K562 (cell line): ENCODE data around the gene SBNO1. TPM values are rescaled to one million over a fixed set of nuclear protein-coding genes. Genes with fewer than 3 reads are reported as not detected.

Source experiments
- ARNT ChIP-seq, 2 experiments: fragments of 450-650 bp; IDR thresholded peaks; 2 replicates each; pipeline ENCODE4 v1.6.1; 2016; ENCODE audit warnings: mild to moderate bottlenecking in 1 of 2
- C11orf30 ChIP-seq: fragments of 450-650 bp; IDR thresholded peaks from 2 replicates; pipeline ENCODE4 v1.6.1; 2016; ENCODE audit warnings: low read depth, mild to moderate bottlenecking
- CBFA2T3 ChIP-seq: fragments of 450-650 bp; IDR thresholded peaks from 2 replicates; pipeline ENCODE4 v1.6.1; 2017
- CBX1 ChIP-seq: sonication (generic); IDR thresholded peaks from 2 replicates; pipeline ENCODE4 v1.6.1; 2016; ENCODE audit warnings: antibody characterized with exemption, low read depth, mild to moderate bottlenecking
- CREM ChIP-seq: IDR thresholded peaks from 2 replicates; pipeline ENCODE4 v1.6.1; 2014; ENCODE audit warnings: antibody characterized with exemption, low read depth
- EGR1 ChIP-seq: fragments of 450-650 bp; conservative IDR thresholded peaks from 2 replicates; pipeline ENCODE4 v1.6.1; 2017; ENCODE audit warnings: mild to moderate bottlenecking
- ELF4 ChIP-seq: fragments of 450-650 bp; formaldehyde crosslinking; IDR thresholded peaks from 2 replicates; pipeline ENCODE4 v1.4.0; 2022; ENCODE audit warnings: missing genetic modification characterization
- EP300 ChIP-seq: IDR thresholded peaks from 2 replicates; pipeline ENCODE4 v1.6.1; 2012; ENCODE audit warnings: low read length, improper control_type of control experiment
- FOS ChIP-seq: IDR thresholded peaks from 3 replicates; pipeline ENCODE4 v1.6.1; 2011; ENCODE audit not compliant: insufficient read length; ENCODE audit errors: extremely low read depth
- LEF1 ChIP-seq: fragments of 450-650 bp; IDR thresholded peaks from 2 replicates; pipeline ENCODE4 v1.6.1; 2016; ENCODE audit warnings: mild to moderate bottlenecking
- MCM7 ChIP-seq, 2 experiments: fragments of 450-650 bp; IDR thresholded peaks; 2 replicates each; pipeline ENCODE4 v1.6.1; 2016 to 2018
- NCOA1 ChIP-seq: fragments of 450-650 bp; IDR thresholded peaks from 2 replicates; pipeline ENCODE4 v1.6.1; 2016; ENCODE audit warnings: low read depth
- NCOR1 ChIP-seq: fragments of 450-650 bp; IDR thresholded peaks from 2 replicates; pipeline ENCODE4 v1.6.1; 2016; ENCODE audit warnings: mild to moderate bottlenecking, moderate library complexity
- POLR2AphosphoS2 ChIP-seq: IDR thresholded peaks from 2 replicates; pipeline ENCODE4 v1.6.1; 2012; ENCODE audit warnings: low read length, improper control_type of control experiment
- POLR2AphosphoS5 ChIP-seq: IDR thresholded peaks from 2 replicates; pipeline ENCODE4 v1.6.1; 2011; ENCODE audit warnings: mild to moderate bottlenecking, low read depth, low read length, moderate library complexity; ENCODE audit not compliant: control insufficient read depth, insufficient read depth
- POLR2B ChIP-seq: fragments of 450-650 bp; IDR thresholded peaks from 2 replicates; pipeline ENCODE4 v1.6.1; 2018; ENCODE audit warnings: low read depth; ENCODE audit not compliant: partially characterized antibody
- POLR2G ChIP-seq: fragments of 200-400 bp; formaldehyde crosslinking; IDR thresholded peaks from 2 replicates; pipeline ENCODE4 v1.6.1; 2017; ENCODE audit warnings: low read depth, mild to moderate bottlenecking, antibody characterized with exemption, low read length, moderate library complexity
- SRF ChIP-seq, 2 experiments: fragments of 250-450, 450-650 bp in 1 of 2; sonication (Bioruptor Pico) in 1 of 2; sonication (generic) in 1 of 2; formaldehyde crosslinking; IDR thresholded peaks; 2 replicates each; pipeline versions ENCODE4 v1.5.0 to v1.5.1; 2020 to 2022; ENCODE audit warnings: mild to moderate bottlenecking in 1 of 2, missing genetic modification reagents in 1 of 2
- STAT5A ChIP-seq: IDR thresholded peaks from 2 replicates; pipeline ENCODE4 v1.6.1; 2012; ENCODE audit warnings: low read length, inconsistent platforms, borderline replicate concordance
- SUPT5H ChIP-seq: fragments of 450-650 bp; IDR thresholded peaks from 2 replicates; pipeline ENCODE4 v1.6.1; 2016
- YY1 ChIP-seq, 3 experiments: IDR thresholded peaks; 2 replicates each; pipeline ENCODE4 v1.6.1; 2011; ENCODE audit warnings: low read length in 2 of 3, mild to moderate bottlenecking in 2 of 3, moderate library complexity in 2 of 3, borderline replicate concordance in 1 of 3, control low read depth in 1 of 3, low read depth in 1 of 3; ENCODE audit not compliant: insufficient read depth in 3 of 3, insufficient replicate concordance in 2 of 3, control insufficient read depth in 1 of 3, insufficient read length in 1 of 3; ENCODE audit errors: extremely low read depth in 1 of 3
- ZBED1 ChIP-seq: IDR thresholded peaks from 2 replicates; pipeline ENCODE4 v1.6.1; 2014
- ZFX ChIP-seq: sonication (generic); formaldehyde crosslinking; IDR thresholded peaks from 2 replicates; pipeline ENCODE4 v1.8.0; 2022; ENCODE audit warnings: mild to moderate bottlenecking, missing genetic modification reagents, moderate library complexity
- polyA plus RNA-seq, 8 experiments: library from polyadenylated mRNA; depleted of rRNA in 4 of 8; stranded (reverse) in 5 of 8; unstranded in 3 of 8; fragments of >200 nt; fragmentation: Nextera tagmentation in 2 of 8; fragmentation: Illumina TruSeq in 1 of 8; extraction: Ambion mirVana in 2 of 8; extraction: Trizol in 1 of 8; gene quantifications; 2 replicates each; pipeline versions ENCODE4 v1.2.1 to v1.2.3, GENCODE V29; 2011 to 2014; ENCODE audit warnings: inconsistent platforms in 1 of 8, missing spikeins in 1 of 8
- total RNA-seq, 7 experiments: library from RNA; depleted of rRNA in 6 of 7; stranded (reverse); fragments of >200 nt in 6 of 7; fragmentation: Illumina TruSeq in 2 of 7; extraction: Trizol in 2 of 7; gene quantifications; 2 replicates each; pipeline versions ENCODE4 v1.2.1 to v1.2.3, GENCODE V29; 2011 to 2021; ENCODE audit warnings: low replicate concordance in 1 of 7
- TF ChIP-seq, protein P1 (sequence below), 3 experiments: fragments of 200-800 bp in 1 of 3; fragments of 250-450 bp in 1 of 3; fragments of 450-650 bp in 1 of 3; sonication (Bioruptor Pico) in 1 of 3; sonication (Bioruptor generic) in 1 of 3; formaldehyde crosslinking in 1 of 3; IDR thresholded peaks; 2 replicates each; pipeline versions ENCODE4 v1.6.1 to v1.8.0; 2016 to 2022; ENCODE audit warnings: mild to moderate bottlenecking in 2 of 3, missing genetic modification characterization in 2 of 3, missing compliant biosample characterization in 1 of 3, moderate library complexity in 1 of 3
- TF ChIP-seq, protein P2 (sequence below), 3 experiments: IDR thresholded peaks in 2 of 3; conservative IDR thresholded peaks in 1 of 3; 2 replicates each; pipeline ENCODE4 v1.5.1; 2011 to 2012; ENCODE audit warnings: low read length in 3 of 3, mild to moderate bottlenecking in 3 of 3, control low read depth in 2 of 3, improper control_type of control experiment in 1 of 3, inconsistent platforms in 1 of 3, low read depth in 1 of 3, mixed read lengths in 1 of 3, moderate library complexity in 1 of 3; ENCODE audit not compliant: insufficient read depth in 2 of 3

The SBNO1 gene
- total and polyA plus RNA-seq, 9 of the 15 experiments (the other 6 are each of a cell fraction or from before 2014, with no cell fraction given): 14.9 to 77.1 (median 35.9) TPM

DNA sequence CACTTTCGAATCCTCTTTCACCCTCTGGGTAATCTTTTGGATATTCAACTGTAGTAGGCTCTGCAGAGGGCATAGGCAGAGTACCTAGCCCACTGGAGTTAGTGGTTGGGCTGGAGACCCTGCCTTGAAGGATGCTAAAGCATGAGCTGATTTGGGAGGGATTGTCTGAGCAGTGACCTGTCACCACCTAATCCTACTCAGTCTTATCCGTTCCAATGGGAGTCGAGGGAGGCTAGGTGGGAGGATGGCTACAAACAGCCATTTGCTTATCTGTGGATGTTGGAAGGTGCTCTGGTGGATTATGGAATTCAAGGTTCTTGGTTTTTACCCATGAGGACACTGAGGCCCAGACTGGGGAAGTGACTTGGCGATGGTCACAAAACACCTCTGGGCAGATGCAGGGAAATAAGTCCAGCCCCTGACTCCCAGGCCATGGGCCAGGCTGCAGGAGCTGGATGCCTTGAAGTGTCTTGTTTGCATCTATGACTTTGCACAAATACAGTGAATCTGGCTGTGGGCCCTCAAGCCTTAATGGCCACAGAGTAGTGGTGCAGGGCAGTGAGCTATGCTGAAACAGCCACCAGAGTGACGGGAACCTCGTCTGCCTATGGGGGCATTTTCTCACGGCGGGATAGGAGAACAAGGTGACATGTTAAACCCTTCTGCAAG, 23.0 kb upstream of the SBNO1 start (continued):
- TF ChIP-seq ELF4 (CRISPR knock-in tag) (peak; percentile 68; the same call in 1 of the 2 replicates), FOS (no peak), C11orf30 (peak; percentile 87), ZBED1 (no peak), POLR2AphosphoS2 (no peak), CBX1 (no peak), POLR2G (no peak), EP300 (peak; percentile 90), MCM7 (IDR thresholded peaks at IDR 0.05) (no peak), SRF (CRISPR knock-in tag; IDR thresholded peaks at IDR 0.05) (0 out of 4 replicates have a peak, but pooled peaks of 1 of the 2 experiments have one; percentile 17), LEF1 (0 out of 2 replicates have a peak, but pooled peaks have one; percentile 19), NCOA1 (peak; percentile 30; the same call in 1 of the 2 replicates), POLR2AphosphoS5 (peak; percentile 67; the same call in 1 of the 2 replicates), STAT5A (peak; percentile 75), CREM (peak; percentile 60; the same call in 1 of the 2 replicates), NCOR1 (peak; percentile 84), ARNT (IDR thresholded peaks at IDR 0.05) (peak in 1 of 2 experiments; percentile 44; a peak in 1 of 4 replicates), POLR2B (peak; percentile 26), ZFX (CRISPR knock-in tag) (peak; percentile 67), EGR1 (peak; percentile 53), YY1 (IDR thresholded peaks at IDR 0.05; ENCODE audit: borderline replicate concordance in 1 of 3, control insufficient read depth in 1 of 3, extremely low read depth in 1 of 3, insufficient read depth in 3 of 3, insufficient read length in 1 of 3, insufficient replicate concordance in 2 of 3, low read depth in 1 of 3, low read length in 2 of 3) (peak in 1 of 3 experiments; percentile 16), SUPT5H (0 out of 2 replicates have a peak, but pooled peaks have one; percentile 17), CBFA2T3 (peak; percentile 94)
- TF ChIP-seq, protein P1, sequence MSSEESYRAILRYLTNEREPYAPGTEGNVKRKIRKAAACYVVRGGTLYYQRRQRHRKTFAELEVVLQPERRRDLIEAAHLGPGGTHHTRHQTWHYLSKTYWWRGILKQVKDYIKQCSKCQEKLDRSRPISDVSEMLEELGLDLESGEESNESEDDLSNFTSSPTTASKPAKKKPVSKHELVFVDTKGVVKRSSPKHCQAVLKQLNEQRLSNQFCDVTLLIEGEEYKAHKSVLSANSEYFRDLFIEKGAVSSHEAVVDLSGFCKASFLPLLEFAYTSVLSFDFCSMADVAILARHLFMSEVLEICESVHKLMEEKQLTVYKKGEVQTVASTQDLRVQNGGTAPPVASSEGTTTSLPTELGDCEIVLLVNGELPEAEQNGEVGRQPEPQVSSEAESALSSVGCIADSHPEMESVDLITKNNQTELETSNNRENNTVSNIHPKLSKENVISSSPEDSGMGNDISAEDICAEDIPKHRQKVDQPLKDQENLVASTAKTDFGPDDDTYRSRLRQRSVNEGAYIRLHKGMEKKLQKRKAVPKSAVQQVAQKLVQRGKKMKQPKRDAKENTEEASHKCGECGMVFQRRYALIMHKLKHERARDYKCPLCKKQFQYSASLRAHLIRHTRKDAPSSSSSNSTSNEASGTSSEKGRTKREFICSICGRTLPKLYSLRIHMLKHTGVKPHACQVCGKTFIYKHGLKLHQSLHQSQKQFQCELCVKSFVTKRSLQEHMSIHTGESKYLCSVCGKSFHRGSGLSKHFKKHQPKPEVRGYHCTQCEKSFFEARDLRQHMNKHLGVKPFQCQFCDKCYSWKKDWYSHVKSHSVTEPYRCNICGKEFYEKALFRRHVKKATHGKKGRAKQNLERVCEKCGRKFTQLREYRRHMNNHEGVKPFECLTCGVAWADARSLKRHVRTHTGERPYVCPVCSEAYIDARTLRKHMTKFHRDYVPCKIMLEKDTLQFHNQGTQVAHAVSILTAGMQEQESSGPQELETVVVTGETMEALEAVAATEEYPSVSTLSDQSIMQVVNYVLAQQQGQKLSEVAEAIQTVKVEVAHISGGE (CRISPR knock-in tag; IDR thresholded peaks at IDR 0.05): peak in 1 of 3 experiments; percentile 22; a peak in 1 of 6 replicates
- TF ChIP-seq, protein P2, sequence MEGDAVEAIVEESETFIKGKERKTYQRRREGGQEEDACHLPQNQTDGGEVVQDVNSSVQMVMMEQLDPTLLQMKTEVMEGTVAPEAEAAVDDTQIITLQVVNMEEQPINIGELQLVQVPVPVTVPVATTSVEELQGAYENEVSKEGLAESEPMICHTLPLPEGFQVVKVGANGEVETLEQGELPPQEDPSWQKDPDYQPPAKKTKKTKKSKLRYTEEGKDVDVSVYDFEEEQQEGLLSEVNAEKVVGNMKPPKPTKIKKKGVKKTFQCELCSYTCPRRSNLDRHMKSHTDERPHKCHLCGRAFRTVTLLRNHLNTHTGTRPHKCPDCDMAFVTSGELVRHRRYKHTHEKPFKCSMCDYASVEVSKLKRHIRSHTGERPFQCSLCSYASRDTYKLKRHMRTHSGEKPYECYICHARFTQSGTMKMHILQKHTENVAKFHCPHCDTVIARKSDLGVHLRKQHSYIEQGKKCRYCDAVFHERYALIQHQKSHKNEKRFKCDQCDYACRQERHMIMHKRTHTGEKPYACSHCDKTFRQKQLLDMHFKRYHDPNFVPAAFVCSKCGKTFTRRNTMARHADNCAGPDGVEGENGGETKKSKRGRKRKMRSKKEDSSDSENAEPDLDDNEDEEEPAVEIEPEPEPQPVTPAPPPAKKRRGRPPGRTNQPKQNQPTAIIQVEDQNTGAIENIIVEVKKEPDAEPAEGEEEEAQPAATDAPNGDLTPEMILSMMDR (IDR thresholded peaks at IDR 0.05 in 2 of 3, conservative IDR thresholded peaks at IDR 0.05 in 1 of 3; ENCODE audit: insufficient read depth in 2 of 3, low read depth in 1 of 3, low read length in 3 of 3): 0 out of 6 replicates have a peak, but pooled peaks of 1 of the 3 experiments have one; percentile 17
